Sigmoid colon (tissue), 3 donors: ENCODE data around the gene ADCK1.

Experiments used
- CTCF ChIP-seq, 4 experiments: fragments of 450-650 bp in 3 of 4; fragments of 200-600 bp in 1 of 4; IDR thresholded peaks; one replicate each; pipeline ENCODE4 v1.5.1; 2016 to 2019; ENCODE audit warnings: antibody characterized with exemption in 4 of 4, mild to moderate bottlenecking in 3 of 4, moderate library complexity in 2 of 4
- POLR2A ChIP-seq, 2 donors: fragments of 450-650 bp; IDR thresholded peaks; one replicate each; pipeline ENCODE4 v1.6.1; 2016; ENCODE audit warnings: antibody characterized with exemption in 2 of 2, mild to moderate bottlenecking in 2 of 2, moderate library complexity in 2 of 2

- TF ChIP-seq CTCF (IDR thresholded peaks at IDR 0.05) (no peak), POLR2A (IDR thresholded peaks at IDR 0.05) (no peak)
Observed at GRCh38 chr14:77897374-77897773, 97.5 kb downstream of the ADCK1 start.
